Ectodermal cell (in vitro differentiated cells): Measurements from ENCODE around the gene PNMA1.

Experiments used
- H3K27ac ChIP-seq: 2 replicates; pipeline ENCODE4 v1.7.0; 2013; ENCODE audit warnings: mild to moderate bottlenecking, low read depth, low read length; ENCODE audit not compliant: insufficient read depth, poor library complexity, severe bottlenecking
- H3K27me3 ChIP-seq: 2 replicates; pipeline ENCODE4 v1.7.0; 2013; ENCODE audit warnings: mild to moderate bottlenecking, low read length; ENCODE audit not compliant: insufficient read depth, control insufficient read depth, poor library complexity, severe bottlenecking
- H3K36me3 ChIP-seq: one replicate; pipeline ENCODE4 v1.7.0; 2013; ENCODE audit warnings: low read length; ENCODE audit not compliant: control insufficient read depth, insufficient read depth
- H3K4me1 ChIP-seq: one replicate; pipeline ENCODE4 v1.7.0; 2013; ENCODE audit warnings: low read length; ENCODE audit not compliant: control insufficient read depth, insufficient read depth
- H3K4me3 ChIP-seq: 2 replicates; pipeline ENCODE4 v1.7.0; 2013; ENCODE audit warnings: low read depth, low read length, control low read depth; ENCODE audit not compliant: insufficient read depth
- H3K9me3 ChIP-seq: 2 replicates; pipeline ENCODE4 v1.7.0; 2013; ENCODE audit warnings: mild to moderate bottlenecking, low read length, moderate library complexity; ENCODE audit not compliant: control insufficient read depth
- WGBS, 2 experiments: methylation state at CpG; one replicate each; pipeline ENCODE4 v1.1.7; 2013; ENCODE audit warnings: missing lambda C conversion rate in 2 of 2; 5-methylcytosine and 5-hydroxymethylcytosine counted together

PNMA1 gene

DNA sequence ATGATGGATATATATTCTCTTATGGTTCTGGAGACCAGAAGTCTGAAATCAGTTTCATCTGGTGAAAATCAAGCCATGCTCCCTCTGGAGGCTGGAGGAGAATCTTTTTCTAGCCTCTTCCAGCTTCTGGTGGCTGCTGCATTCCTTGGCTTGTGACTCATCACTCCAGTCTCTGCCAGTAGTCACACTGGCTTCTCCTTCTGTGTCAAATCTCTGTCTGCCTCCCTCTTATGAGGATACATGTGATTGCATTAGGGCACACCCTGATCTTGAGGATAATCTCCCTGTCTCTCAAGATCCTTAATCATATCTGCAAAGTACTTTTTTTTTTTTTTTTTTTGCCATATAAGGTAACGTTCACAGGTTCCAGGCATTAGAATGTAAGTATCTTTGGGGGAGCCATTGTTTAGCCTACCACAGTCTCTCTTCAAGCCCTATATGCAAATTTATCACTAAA lies 51.7 kb downstream of the PNMA1 start:
- Histone ChIP-seq H3K27ac (no peak overlapping the region), H3K36me3 (peaks cover 3% of the 10 kb centered on the region), H3K4me1 (no peaks in the 10 kb centered on the region), H3K4me3 (no peak overlapping the region), H3K27me3 (no peaks in the 10 kb centered on the region), H3K9me3 (no peaks in the 10 kb centered on the region)
- WGBS, 2 experiments = 80 to 93% methylated on average over 1 of the region's 1 CpG

DNA sequence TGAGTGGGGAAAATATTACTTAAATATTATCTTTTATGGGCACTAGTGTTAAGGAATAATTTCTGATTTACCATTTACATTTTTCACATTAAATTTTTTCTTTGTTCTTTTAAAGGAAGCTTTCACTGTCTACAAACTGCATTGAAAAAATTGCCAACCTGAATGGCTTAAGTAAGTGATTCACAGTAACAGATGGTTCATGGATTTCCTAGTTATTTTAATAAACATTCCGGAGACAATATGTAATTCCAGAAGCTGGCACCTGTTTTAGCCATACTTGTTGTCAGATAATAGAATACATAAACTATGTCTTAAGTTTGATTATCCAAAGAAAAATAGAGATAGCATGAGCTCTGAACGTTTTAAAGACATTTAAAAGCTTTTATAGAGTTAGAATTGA lies 52.3 kb downstream of the PNMA1 start:
- Histone ChIP-seq H3K27me3 (no peaks in the 10 kb centered on the region), H3K27ac (no peak overlapping the region), H3K4me1 (no peaks in the 10 kb centered on the region), H3K4me3 (no peak overlapping the region), H3K36me3 (peaks cover 3% of the 10 kb centered on the region), H3K9me3 (no peaks in the 10 kb centered on the region)
- 82 to 93% methylated on average over 2 of the region's 2 CpGs for WGBS, 2 experiments
